Naive thymus-derived CD8-positive, alpha-beta T cell (primary cell): ENCODE results near the gene TBCA. TPM values are rescaled to one million over a fixed set of nuclear protein-coding genes. Genes with fewer than 3 reads are reported as not detected.
A peak's percentile ranks its signal among the peaks of the same experiment; 100 is the strongest.
"Not testable (repeated sequence)": the region's sequence is repeated elsewhere in the genome, so short reads cannot be mapped to it uniquely, and the experiment has no call there.

Experiments used
- ATAC-seq, 2 donors: fragments of 150-1000 bp; cut with Tn5 transposase in 1 of 2; sonication (Bioruptor Pico), chemical (Tn5 transposase) in 1 of 2; 1 replicate in 1 of 2; 2 replicates in 1 of 2; pipeline ENCODE4 v1.10.0; 2021; ENCODE audit warnings: mild to moderate bottlenecking in 2 of 2, moderate library complexity in 2 of 2
- POLR2A ChIA-PET: fragments of 350-600 bp; sonication (Branson Sonifier 250); formaldehyde crosslinking; loops from one replicate; lab custom pipeline; 2021; ENCODE audit warnings: antibody characterized with exemption; lab: Charles Lee
- DNase-seq, 10 donors: peaks; one replicate each; pipeline versions ENCODE4 v3.0.0 to v3.0.0-alpha.2; 2020 to 2022
- H3K27ac Mint-ChIP-seq, 10 donors: one replicate each; pipeline ENCODE4 v1.8.0; 2020 to 2022; ENCODE audit warnings: mild to moderate bottlenecking in 10 of 10, mixed read lengths in 10 of 10, moderate library complexity in 4 of 10, inconsistent platforms in 1 of 10
- H3K27me3 Mint-ChIP-seq, 5 donors: one replicate each; pipeline ENCODE4 v1.8.0; 2021 to 2022; ENCODE audit warnings: mixed read lengths in 5 of 5
- H3K36me3 Mint-ChIP-seq, 3 donors: one replicate each; pipeline ENCODE4 v1.8.0; 2020 to 2022; ENCODE audit warnings: mixed read lengths in 3 of 3, mild to moderate bottlenecking in 2 of 3, inconsistent platforms in 1 of 3
- H3K4me1 Mint-ChIP-seq, 4 donors: one replicate each; pipeline ENCODE4 v1.8.0; 2021 to 2022; ENCODE audit warnings: mixed read lengths in 4 of 4
- H3K4me3 Mint-ChIP-seq, 10 donors: one replicate each; pipeline ENCODE4 v1.8.0; 2020 to 2022; ENCODE audit warnings: mild to moderate bottlenecking in 10 of 10, mixed read lengths in 10 of 10, moderate library complexity in 6 of 10, inconsistent platforms in 1 of 10
- H3K9me3 Mint-ChIP-seq, 9 donors: one replicate each; pipeline ENCODE4 v1.8.0; 2020 to 2022; ENCODE audit warnings: mixed read lengths in 9 of 9, mild to moderate bottlenecking in 3 of 9, inconsistent platforms in 1 of 9, moderate library complexity in 1 of 9
- polyA plus RNA-seq, 3 donors: library from polyadenylated mRNA; unstranded; fragments of 300-500 nt; fragmentation: Illumina TruSeq; gene quantifications; one replicate each; pipeline ENCODE4 v1.2.3, GENCODE V29; 2021
- total RNA-seq, 8 experiments: library from RNA in 2 of 8; stranded (reverse) in 2 of 8; gene quantifications; one replicate each; pipeline ENCODE4 v1.2.3 and lab custom pipeline; 2021 to 2026

TBCA gene
- total and polyA plus RNA-seq, 5 experiments from 2014 or later, result 134 to 218 (median 169) TPM

DNA sequence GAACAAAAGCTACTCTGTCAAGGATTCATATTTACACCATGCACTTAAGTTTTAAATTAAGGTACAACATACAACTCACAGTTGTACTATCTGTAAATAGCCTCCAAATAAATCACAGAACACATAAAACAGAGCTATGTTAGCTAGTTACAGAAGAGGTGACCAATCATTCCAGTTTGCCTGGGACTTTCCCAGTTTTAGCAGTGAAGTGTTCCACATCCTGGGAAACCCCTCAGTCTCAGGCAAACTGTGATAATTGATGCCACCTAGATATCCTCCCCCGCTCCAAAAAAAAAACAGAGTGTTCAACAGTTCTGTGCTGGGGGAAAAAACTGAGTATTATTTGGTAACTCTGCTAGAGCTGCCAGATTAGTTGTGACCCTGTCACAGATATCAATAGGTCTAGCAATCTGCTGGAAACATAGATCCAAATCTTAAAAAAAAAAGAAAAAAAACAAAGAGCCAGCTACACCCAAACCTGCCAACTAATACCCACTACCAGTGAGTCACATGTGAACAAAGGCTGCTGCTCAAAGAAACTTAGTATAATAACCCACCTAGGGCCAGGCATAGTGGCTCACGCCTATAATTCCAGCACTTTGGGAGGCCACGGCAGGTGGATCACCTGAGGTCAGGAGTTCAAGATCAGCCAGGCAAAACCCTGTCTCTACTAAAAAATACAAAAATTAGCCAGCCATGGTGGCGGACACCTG lies 5.7 kb downstream of the TBCA start:
- ATAC-seq (no peak), DNase-seq (no peak)
- Mint-ChIP-seq H3K9me3 (no peaks in the 10 kb centered on the region), H3K4me1 (peaks cover 45 to 80% (median 66%) of the 10 kb centered on the region in 4 donors), H3K27ac (no peak overlapping the region), H3K27me3 (no peaks in the 10 kb centered on the region), H3K4me3 (no peak overlapping the region), H3K36me3 (peaks cover 6 to 57% (median 27%) of the 10 kb centered on the region in 3 donors)
- POLR2A ChIA-PET, result no interaction called here

DNA sequence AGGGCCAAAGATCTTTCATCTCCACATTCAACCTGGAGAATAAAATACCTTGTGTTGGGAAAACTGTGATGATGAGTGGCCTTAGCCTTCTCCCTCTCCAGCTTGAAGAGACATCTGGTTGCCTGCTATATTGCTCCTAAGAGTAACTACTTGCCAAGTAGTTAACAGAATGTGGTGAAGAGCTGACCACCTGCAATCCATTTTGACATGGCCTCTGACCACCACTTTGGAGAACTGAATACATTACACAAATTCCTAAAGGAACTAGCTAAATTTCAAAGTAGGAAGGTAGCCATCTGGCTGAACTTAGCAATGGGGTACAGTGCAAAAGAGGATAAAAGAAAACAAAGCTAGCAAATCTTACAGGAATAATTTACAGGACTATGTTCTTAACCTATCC lies 7.2 kb downstream of the TBCA start:
- H3K9me3 Mint-ChIP-seq, result no peaks in the 10 kb centered on the region
- ATAC-seq, result no peak
- POLR2A ChIA-PET, result no interaction called here

DNA sequence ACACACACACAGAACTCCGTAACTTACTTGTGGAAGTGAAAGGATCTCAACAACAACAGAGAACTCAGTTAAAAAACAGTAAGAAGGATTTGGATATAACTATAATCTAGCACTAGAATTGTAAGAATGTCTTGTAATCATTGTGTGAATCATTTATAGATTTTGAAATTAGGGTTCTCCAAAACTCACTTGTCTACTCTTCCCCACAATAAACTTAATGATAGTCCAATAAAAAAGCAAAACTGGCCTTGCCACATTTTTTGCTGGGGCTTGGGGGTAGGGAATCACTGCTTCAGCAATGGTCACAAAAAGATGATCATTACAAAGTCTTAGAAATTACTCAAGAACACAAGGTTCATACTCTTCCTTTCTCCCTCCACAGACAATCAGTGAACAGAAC lies 8.8 kb downstream of the TBCA start:
- DNase-seq (no peak), ATAC-seq (no peak)
- Mint-ChIP-seq H3K4me3 (peak overlapping the region in 2 of 10 donors; percentile 2), H3K4me1 (peaks cover 31 to 60% (median 50%) of the 10 kb centered on the region in 4 donors), H3K27me3 (no peaks in the 10 kb centered on the region), H3K27ac (peak overlapping the region in 2 of 10 donors; percentile 4 to 27), H3K9me3 (peaks cover 0 to 7% (median 0%) of the 10 kb centered on the region in 9 donors), H3K36me3 (peaks cover 6 to 46% (median 34%) of the 10 kb centered on the region in 3 donors)
- POLR2A ChIA-PET, result no interaction called here

More for the DNA sequence above, 7.2 kb downstream of the TBCA start:
- peaks cover 6 to 59% (median 28%) of the 10 kb centered on the region in 3 donors for H3K36me3 Mint-ChIP-seq
- no peak for DNase-seq
- H3K4me1 Mint-ChIP-seq, result peaks cover 33 to 72% (median 58%) of the 10 kb centered on the region in 4 donors
- H3K4me3 Mint-ChIP-seq, result peak overlapping the region in 5 of 10 donors; percentile 12 to 25 (median 18)
- H3K27me3 Mint-ChIP-seq, result no peaks in the 10 kb centered on the region
- no peak overlapping the region for H3K27ac Mint-ChIP-seq

DNA sequence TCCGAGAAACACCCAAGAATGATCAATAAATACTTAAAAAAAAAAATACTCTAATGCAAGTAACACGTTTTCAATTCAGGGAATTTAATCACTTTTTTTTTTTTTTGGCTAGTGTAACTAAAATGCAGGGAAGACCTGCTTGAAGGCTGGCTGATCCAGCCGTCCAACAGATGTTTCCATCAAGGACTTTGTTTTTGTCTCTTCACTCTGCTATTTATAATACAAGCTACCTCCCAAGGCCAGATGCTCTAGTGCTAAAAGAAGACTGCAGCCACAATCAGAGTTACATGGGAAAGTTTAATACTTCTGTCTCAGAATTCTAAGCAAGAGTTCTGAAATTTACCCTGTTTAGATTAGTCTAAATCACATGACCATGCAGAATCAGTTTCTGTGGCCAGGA lies 14.5 kb downstream of the TBCA start:
- POLR2A ChIA-PET, result no interaction called here
- no peak for ATAC-seq
- H3K4me1 Mint-ChIP-seq, result peaks cover 34 to 46% (median 42%) of the 10 kb centered on the region in 4 donors

DNA sequence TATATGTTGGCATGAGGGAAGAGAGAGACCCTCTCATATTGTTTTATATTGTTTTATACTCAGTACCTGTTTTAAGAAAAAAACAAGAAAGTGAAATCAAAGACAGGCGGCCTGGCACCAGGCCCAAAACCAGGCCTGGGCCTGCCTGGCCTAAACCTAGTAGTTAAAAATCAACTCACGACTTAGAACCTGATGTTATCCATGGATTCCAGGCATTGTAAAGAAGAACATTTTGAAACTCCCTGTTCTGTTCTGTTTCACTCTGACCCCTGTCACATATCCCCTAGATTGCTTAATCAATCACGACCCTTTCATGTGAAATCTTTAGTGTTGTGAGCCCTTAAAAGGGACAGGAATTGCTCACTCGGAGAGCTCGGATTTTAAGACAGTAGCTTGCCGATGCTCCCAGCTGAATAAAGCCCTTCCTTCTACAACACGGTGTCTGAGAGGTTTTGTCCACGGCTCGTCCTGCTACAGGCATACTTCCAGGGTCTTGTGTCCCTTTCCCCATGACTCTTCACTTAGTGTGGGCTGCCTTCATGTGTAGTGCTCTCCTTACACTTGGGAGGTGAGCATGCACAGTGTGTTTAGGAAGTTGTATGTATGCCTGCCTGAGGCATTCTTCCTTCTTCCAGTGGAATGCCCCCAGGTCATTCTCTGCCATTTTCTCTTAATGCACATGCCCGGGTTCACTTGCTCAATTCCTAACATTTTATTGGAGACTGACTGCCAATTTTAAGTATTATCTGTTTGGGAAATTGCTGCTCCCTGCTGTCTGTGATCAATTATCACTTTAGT lies 17.8 kb downstream of the TBCA start:
- Mint-ChIP-seq H3K4me3 (no peak overlapping the region), H3K4me1 (peaks cover 31 to 51% (median 39%) of the 10 kb centered on the region in 4 donors), H3K9me3 (peaks cover 0 to 5% (median 0%) of the 10 kb centered on the region in 9 donors), H3K36me3 (peaks cover 0 to 27% (median 14%) of the 10 kb centered on the region in 3 donors), H3K27me3 (no peaks in the 10 kb centered on the region), H3K27ac (peak overlapping the region in 1 of 10 donors; percentile 35)
- ATAC-seq, result no peak
- no peak for DNase-seq
- POLR2A ChIA-PET, result no interaction called here

More for the DNA sequence above, 14.5 kb downstream of the TBCA start:
- peak overlapping the region in 1 of 10 donors; percentile 43 for H3K27ac Mint-ChIP-seq
- no peak for DNase-seq
- H3K4me3 Mint-ChIP-seq, result peak overlapping the region in 1 of 10 donors; percentile 6
- peaks cover 0 to 31% (median 18%) of the 10 kb centered on the region in 3 donors for H3K36me3 Mint-ChIP-seq
- H3K9me3 Mint-ChIP-seq, result peaks cover 0 to 7% (median 0%) of the 10 kb centered on the region in 9 donors
- no peaks in the 10 kb centered on the region for H3K27me3 Mint-ChIP-seq

DNA sequence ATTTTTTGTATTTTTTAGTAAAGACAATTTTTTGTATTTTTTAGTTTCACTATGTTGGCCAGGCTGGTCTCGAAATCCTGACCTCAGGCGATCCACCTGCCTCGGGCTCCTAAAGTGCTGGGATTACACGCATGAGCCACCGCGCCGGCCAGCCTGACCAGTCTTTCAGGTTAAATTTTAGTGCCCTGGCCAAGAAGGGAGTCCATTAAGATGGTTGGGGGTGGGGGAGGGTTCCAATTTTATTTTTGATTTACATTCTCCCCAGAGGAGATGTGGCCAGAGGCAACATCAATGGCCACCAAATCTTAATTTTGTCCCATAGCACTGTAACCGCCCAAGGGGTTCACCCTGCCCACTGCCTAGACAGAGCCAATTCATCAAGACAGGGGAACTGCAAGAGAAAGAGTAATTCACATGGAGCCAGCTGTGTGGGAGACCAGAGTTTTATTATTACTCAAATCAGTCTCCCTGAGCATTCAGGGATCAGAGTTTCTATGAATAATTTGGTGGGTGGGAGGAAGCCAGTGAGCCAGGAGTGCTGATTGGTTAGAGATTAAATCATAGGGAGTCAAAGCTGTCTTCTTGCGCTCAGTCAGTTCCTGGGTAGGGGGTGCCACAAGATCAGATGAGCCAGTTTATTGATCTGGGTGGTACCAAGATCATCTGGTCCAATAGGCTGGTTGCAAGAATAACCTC lies 24.7 kb downstream of the TBCA start:
- Mint-ChIP-seq H3K27me3 (no peaks in the 10 kb centered on the region), H3K27ac (no peak overlapping the region), H3K9me3 (no peaks in the 10 kb centered on the region), H3K4me1 (peaks cover 18 to 49% (median 38%) of the 10 kb centered on the region in 4 donors), H3K4me3 (no peak overlapping the region), H3K36me3 (peaks cover 0 to 10% (median 5%) of the 10 kb centered on the region in 3 donors)
- POLR2A ChIA-PET, result no interaction called here
- ATAC-seq (no peak), DNase-seq (no peak)

DNA sequence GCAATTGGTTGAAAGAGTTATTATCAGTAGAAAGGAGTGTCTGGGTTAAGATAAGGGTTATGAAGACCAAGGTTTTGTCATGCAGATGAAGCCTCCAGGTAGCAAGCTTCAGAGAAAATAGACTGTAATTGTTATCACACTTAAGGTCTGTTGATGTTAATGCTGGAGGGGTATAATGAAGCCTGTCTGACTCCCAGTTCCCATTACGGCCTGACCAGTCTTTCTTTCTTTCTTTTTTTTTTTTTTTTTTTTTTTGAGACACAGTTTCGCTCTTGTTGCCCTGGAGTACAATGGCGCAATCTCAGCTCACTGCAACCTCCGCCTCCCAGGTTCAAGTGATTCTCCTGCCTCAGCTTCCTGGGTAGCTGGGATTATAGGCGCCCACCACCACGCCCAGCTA lies 25.2 kb downstream of the TBCA start:
- POLR2A ChIA-PET, result not testable (repeated sequence)
- H3K27ac Mint-ChIP-seq, result peak overlapping the region in 1 of 10 donors; percentile 24

DNA sequence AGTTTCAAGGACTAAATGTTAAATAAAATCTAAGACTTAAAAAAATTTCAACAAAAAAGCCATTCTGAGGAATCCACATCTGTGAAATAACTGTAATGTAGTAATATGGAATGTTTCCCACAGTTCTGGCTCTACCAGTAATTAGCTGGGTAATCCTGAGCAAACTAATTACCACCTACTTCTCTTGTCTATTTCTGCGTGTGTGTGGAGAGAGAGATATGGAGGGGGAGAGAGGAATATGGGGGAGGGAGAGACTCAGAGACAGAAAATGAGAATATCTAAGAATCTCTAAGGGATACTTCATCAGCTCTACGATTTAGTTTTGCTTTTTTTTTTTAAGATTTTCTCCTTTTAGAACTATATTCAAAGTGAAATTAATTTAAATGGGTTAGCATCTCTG lies 28.0 kb downstream of the TBCA start:
- DNase-seq (no peak), ATAC-seq (no peak)
- H3K9me3 Mint-ChIP-seq, result no peaks in the 10 kb centered on the region
- H3K4me3 Mint-ChIP-seq, result no peak overlapping the region
- H3K4me1 Mint-ChIP-seq, result peaks cover 20 to 45% (median 42%) of the 10 kb centered on the region in 4 donors
- H3K27ac Mint-ChIP-seq, result no peak overlapping the region
- H3K36me3 Mint-ChIP-seq, result peaks cover 4 to 13% (median 11%) of the 10 kb centered on the region in 3 donors
- H3K27me3 Mint-ChIP-seq, result no peaks in the 10 kb centered on the region
- POLR2A ChIA-PET, result no interaction called here

More for the DNA sequence above, 25.2 kb downstream of the TBCA start:
- ATAC-seq, DNase-seq, H3K9me3 Mint-ChIP-seq, H3K36me3 Mint-ChIP-seq, H3K4me3 Mint-ChIP-seq, H3K27me3 Mint-ChIP-seq: not testable (repeated sequence)
- H3K4me1 Mint-ChIP-seq, result peaks cover 18 to 44% (median 34%) of the 10 kb centered on the region in 4 donors

DNA sequence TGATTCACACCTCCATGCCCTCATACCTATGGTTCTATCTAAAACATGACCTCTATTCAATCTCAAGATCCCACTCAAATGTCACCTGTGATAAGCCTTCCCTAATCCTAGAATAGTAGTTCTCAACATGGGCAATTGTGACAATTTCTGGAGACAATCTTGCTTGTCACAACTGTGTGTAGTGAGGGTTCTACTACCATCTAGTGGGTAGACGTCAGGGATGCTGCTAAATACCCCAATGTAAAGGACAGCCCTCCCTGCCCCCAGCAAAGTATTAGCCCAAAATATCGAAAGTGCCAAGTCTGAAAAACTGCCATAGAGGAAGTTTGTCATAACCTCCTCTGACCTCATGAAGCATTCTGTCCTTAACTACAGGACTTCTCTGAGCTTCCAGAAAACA lies 32.0 kb downstream of the TBCA start:
- Mint-ChIP-seq H3K36me3 (peaks cover 4 to 8% (median 8%) of the 10 kb centered on the region in 3 donors), H3K4me1 (peaks cover 11 to 28% (median 23%) of the 10 kb centered on the region in 4 donors), H3K4me3 (no peak overlapping the region), H3K27ac (no peak overlapping the region), H3K27me3 (no peaks in the 10 kb centered on the region), H3K9me3 (no peaks in the 10 kb centered on the region)
- DNase-seq (no peak), ATAC-seq (no peak)
- POLR2A ChIA-PET, result no interaction called here

DNA sequence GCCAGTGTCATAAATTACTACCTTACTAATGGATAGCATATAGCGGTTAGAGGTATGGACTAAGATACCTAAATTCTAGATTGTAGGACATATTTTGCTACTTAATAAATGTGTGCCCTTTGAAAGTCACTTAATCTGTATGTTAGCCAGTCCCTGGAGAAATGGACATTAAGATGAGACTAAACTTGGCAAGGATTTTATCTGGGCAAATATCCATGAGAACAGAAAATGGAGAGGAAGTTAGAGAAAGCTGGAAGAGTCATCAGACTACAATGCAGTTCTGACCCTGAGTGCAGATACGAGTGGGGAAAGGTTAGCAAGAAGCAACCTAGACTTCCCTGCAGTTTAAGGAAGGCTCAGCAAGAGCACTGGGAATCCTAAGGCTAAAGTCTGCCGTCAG lies 33.0 kb downstream of the TBCA start:
- no peak for ATAC-seq
- H3K9me3 Mint-ChIP-seq, result no peaks in the 10 kb centered on the region
- POLR2A ChIA-PET, result no interaction called here
- no peak overlapping the region for H3K4me3 Mint-ChIP-seq
- peaks cover 4 to 8% (median 8%) of the 10 kb centered on the region in 3 donors for H3K36me3 Mint-ChIP-seq
- peaks cover 8 to 21% (median 19%) of the 10 kb centered on the region in 4 donors for H3K4me1 Mint-ChIP-seq
- no peaks in the 10 kb centered on the region for H3K27me3 Mint-ChIP-seq
- no peak for DNase-seq
- peak overlapping the region in 1 of 10 donors; percentile 3 for H3K27ac Mint-ChIP-seq

DNA sequence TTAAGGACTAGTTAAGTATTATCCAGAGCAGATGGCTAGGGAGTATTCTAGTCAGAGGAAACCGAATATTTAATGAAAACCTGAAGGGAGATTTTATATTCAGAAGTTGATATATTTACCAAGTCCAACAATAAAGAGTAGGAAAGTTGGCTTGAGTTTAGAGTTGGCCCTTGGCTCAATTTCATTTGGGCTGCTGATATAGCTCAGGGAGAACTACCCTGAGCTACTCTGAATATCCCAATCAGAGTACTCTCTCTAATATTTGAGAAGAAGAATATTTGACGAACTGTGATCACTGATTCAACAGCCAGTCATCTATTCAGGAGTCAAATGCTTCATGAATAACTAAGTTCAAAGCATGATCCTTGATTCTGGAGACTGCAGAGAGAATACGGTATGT lies 34.5 kb downstream of the TBCA start:
- no peak overlapping the region for H3K27ac Mint-ChIP-seq
- no peak for ATAC-seq
- no peaks in the 10 kb centered on the region for H3K9me3 Mint-ChIP-seq
- peaks cover 12 to 22% (median 21%) of the 10 kb centered on the region in 4 donors for H3K4me1 Mint-ChIP-seq
- H3K36me3 Mint-ChIP-seq, result peaks cover 4 to 10% (median 9%) of the 10 kb centered on the region in 3 donors
- no peak overlapping the region for H3K4me3 Mint-ChIP-seq
- H3K27me3 Mint-ChIP-seq, result no peaks in the 10 kb centered on the region
- POLR2A ChIA-PET, result no interaction called here
- no peak for DNase-seq

DNA sequence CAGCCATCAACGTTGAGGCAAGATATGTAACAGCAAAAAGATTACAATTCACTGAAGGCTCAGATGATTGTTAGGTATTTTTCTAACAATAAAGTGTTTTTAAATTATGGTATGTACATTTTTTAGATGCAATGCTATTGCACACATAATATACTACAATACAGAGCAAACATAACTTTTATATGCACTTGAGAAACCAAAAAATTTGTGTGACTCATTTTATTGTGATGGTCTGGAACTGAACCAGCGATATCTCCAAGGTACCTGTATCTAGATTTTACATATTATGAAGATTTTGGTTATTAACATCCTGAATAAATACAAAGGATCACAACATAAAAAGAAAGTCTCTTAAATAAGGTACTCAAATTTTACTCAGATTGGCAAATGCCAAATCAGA lies 41.3 kb downstream of the TBCA start:
- Mint-ChIP-seq H3K4me3 (no peak overlapping the region), H3K4me1 (peaks cover 19 to 42% (median 34%) of the 10 kb centered on the region in 4 donors)
- POLR2A ChIA-PET, result no interaction called here

More for the DNA sequence above, 41.3 kb downstream of the TBCA start:
- H3K36me3 Mint-ChIP-seq, result peaks cover 6 to 19% (median 19%) of the 10 kb centered on the region in 3 donors
- ATAC-seq (no peak), DNase-seq (no peak)
- H3K9me3 Mint-ChIP-seq, result peaks cover 0 to 6% (median 0%) of the 10 kb centered on the region in 9 donors
- H3K27ac Mint-ChIP-seq, result no peak overlapping the region
- no peaks in the 10 kb centered on the region for H3K27me3 Mint-ChIP-seq
